A549 (cell line): ENCODE results near the gene EFCAB14.

ENCODE experiments used
- BHLHE40 ChIP-seq: IDR thresholded peaks from 2 replicates; pipeline ENCODE4 v1.6.1; 2012; ENCODE audit warnings: low read depth, low read length, inconsistent platforms
- CTCF ChIP-seq: fragments of >200 bp; sonication (Bioruptor Twin); formaldehyde crosslinking; IDR thresholded peaks from 3 replicates; pipeline ENCODE4 v1.5.1; 2016
- EHMT2 ChIP-seq: fragments of 200-600 bp; sonication (generic); IDR thresholded peaks from 2 replicates; pipeline ENCODE4 v1.6.1; 2016; ENCODE audit warnings: antibody characterized with exemption, low read depth, mild to moderate bottlenecking, moderate library complexity
- EP300 ChIP-seq, 2 experiments: fragments of >200 bp; sonication (Bioruptor Twin); formaldehyde crosslinking; IDR thresholded peaks; 2 replicates in 1 of 2; 3 replicates in 1 of 2; pipeline ENCODE4 v1.6.1; 2016 to 2017
- MYC ChIP-seq: IDR thresholded peaks from 2 replicates; pipeline ENCODE4 v1.6.1; 2012; ENCODE audit warnings: mild to moderate bottlenecking, inconsistent platforms, low read length, improper control_type of control experiment, borderline replicate concordance
- POLR2A ChIP-seq: IDR thresholded peaks from 2 replicates; pipeline ENCODE4 v1.6.1; 2012; ENCODE audit warnings: mild to moderate bottlenecking, low read length
- ZFP36 ChIP-seq: fragments of 450-650 bp; IDR thresholded peaks from 2 replicates; pipeline ENCODE4 v1.6.1; 2014; ENCODE audit warnings: borderline replicate concordance; ENCODE audit not compliant: partially characterized antibody

- TF ChIP-seq CTCF (no peak), ZFP36 (no peak), EHMT2 (no peak), POLR2A (no peak), EP300 (IDR thresholded peaks at IDR 0.05) (no peak), BHLHE40 (no peak), MYC (no peak)
These were observed 10.8 kb downstream of the EFCAB14 start for GRCh38 chr1:46708121-46708520.
